Right ventricle myocardium superior (tissue), 1 donor: Measurements from ENCODE around the gene SLC17A9. TPM values are rescaled to one million over a fixed set of nuclear protein-coding genes. Genes with fewer than 3 reads are reported as not detected.

Experiments
- ATAC-seq: fragments of 200-7000 bp; cut with Tn5 transposase; one replicate; pipeline ENCODE4 v1.9.1; 2020; ENCODE audit warnings: mild to moderate bottlenecking; ENCODE audit not compliant: poor library complexity
- DNase-seq: peaks from one replicate; pipeline ENCODE4 v3.0.0-alpha.2; 2020
- intact Hi-C: fragments of 100-400 bp; cut with DNase I; formaldehyde crosslinking; loops from one replicate; pipeline ENCODE4 v1.11.2; 2022
- total RNA-seq: library from RNA; stranded (reverse); fragmentation: NEBNext Ultra II Directional; extraction: Animal tissue kit (Norgen Biotek cat#: 25700); gene quantifications from one replicate; pipeline ENCODE4 v1.2.1, GENCODE V29; 2021
- donor health status: DM: no; HTN: yes; CAD: no; lungs with severe emphysema.

The SLC17A9 gene
- total RNA-seq, 1 donor from 2014 or later = 0.73 TPM

GRCh38 chr20:62935204-62935967, 17.1 kb upstream of the SLC17A9 start:
- ATAC-seq = no peak
- no peak for DNase-seq
- intact Hi-C loops = no loop called here

- DNase-seq = no peak
- intact Hi-C loops = no loop called here
- no peak for ATAC-seq
These were observed 16.4 kb upstream of the SLC17A9 start for GRCh38 chr20:62935968-62936585.

GRCh38 chr20:62937268-62938104, 15.0 kb upstream of the SLC17A9 start:
- ATAC-seq (peak; percentile 97), DNase-seq (peak; percentile 98)
- intact Hi-C loops = no loop called here

GRCh38 chr20:62938105-62938888, 14.2 kb upstream of the SLC17A9 start, which contains the start of gene GID8:
Gene GID8, plus strand, starts transcription at chr20:62938147. Its CDS starts 3,356 bp downstream, at chr20:62941503.
- intact Hi-C loops = no loop called here
- ATAC-seq (peak; percentile 35), DNase-seq (peak; percentile 67)

GRCh38 chr20:62940875-62941274, 11.6 kb upstream of the SLC17A9 start:
- no peak for ATAC-seq
- intact Hi-C loops = no loop called here
- DNase-seq = no peak

GRCh38 chr20:62941792-62942191, 10.7 kb upstream of the SLC17A9 start:
- DNase-seq (no peak), ATAC-seq (no peak)
- intact Hi-C loops = no loop called here

- peak; percentile 67 for DNase-seq
- ATAC-seq = no peak
- intact Hi-C loops = no loop called here
These were observed 10.1 kb upstream of the SLC17A9 start for GRCh38 chr20:62942456-62942855.

GRCh38 chr20:62943396-62943795, 9.1 kb upstream of the SLC17A9 start:
- ATAC-seq = no peak
- intact Hi-C loops = no loop called here
- DNase-seq = peak; percentile 27

- intact Hi-C loops = no loop called here
- ATAC-seq = no peak
- DNase-seq = no peak
These were observed 8.3 kb upstream of the SLC17A9 start for GRCh38 chr20:62944184-62944583.

GRCh38 chr20:62944746-62945145, 7.8 kb upstream of the SLC17A9 start:
- DNase-seq = peak; percentile 25
- no peak for ATAC-seq
- intact Hi-C loops = no loop called here

- ATAC-seq = no peak
These were observed 6.7 kb upstream of the SLC17A9 start for GRCh38 chr20:62945771-62946339.

GRCh38 chr20:62946918-62947317, 5.6 kb upstream of the SLC17A9 start:
- intact Hi-C loops = no loop called here
- DNase-seq (peak; percentile 58), ATAC-seq (peak; percentile 82)

More at GRCh38 chr20:62945771-62946339, 6.7 kb upstream of the SLC17A9 start:
- intact Hi-C loops = no loop called here
- peak; percentile 41 for DNase-seq

- ATAC-seq = no peak
- intact Hi-C loops = no loop called here
- DNase-seq = peak; percentile 26
These were observed 4.8 kb upstream of the SLC17A9 start for GRCh38 chr20:62947532-62948300.

GRCh38 chr20:62949153-62949821, 3.2 kb upstream of the SLC17A9 start:
- ATAC-seq = no peak
- DNase-seq = peak; percentile 13
- intact Hi-C loops = no loop called here

GRCh38 chr20:62949962-62950361, 2.5 kb upstream of the SLC17A9 start:
- intact Hi-C loops = no loop called here
- ATAC-seq = no peak
- DNase-seq = peak; percentile 18

GRCh38 chr20:62950741-62951140, 1.8 kb upstream of the SLC17A9 start:
- intact Hi-C loops = no loop called here
- ATAC-seq (no peak), DNase-seq (peak; percentile 29)
